Hematopoietic multipotent progenitor cell (in vitro differentiated cells): ENCODE results near the gene THY1. TPM values are rescaled to one million over a fixed set of nuclear protein-coding genes. Genes with fewer than 3 reads are reported as not detected.

Source experiments
- DNase-seq, 3 donors: peaks; one replicate each; pipeline ENCODE4 v3.0.0-alpha.2; 2011 to 2015; ENCODE audit warnings: low read depth in 2 of 3, low spot score in 2 of 3
- small RNA-seq: library from RNA; depleted of rRNA; stranded (forward); fragments of <200 nt; gene quantifications from one replicate; pipeline ENCODE3, GENCODE V24; 2012
- total RNA-seq: library from RNA; depleted of rRNA; stranded (reverse); fragments of >200 nt; gene quantifications from one replicate; pipeline ENCODE4 v1.2.3, GENCODE V29; 2012

The THY1 gene
- total RNA-seq, 1 donor, result 2.2 TPM

DNA sequence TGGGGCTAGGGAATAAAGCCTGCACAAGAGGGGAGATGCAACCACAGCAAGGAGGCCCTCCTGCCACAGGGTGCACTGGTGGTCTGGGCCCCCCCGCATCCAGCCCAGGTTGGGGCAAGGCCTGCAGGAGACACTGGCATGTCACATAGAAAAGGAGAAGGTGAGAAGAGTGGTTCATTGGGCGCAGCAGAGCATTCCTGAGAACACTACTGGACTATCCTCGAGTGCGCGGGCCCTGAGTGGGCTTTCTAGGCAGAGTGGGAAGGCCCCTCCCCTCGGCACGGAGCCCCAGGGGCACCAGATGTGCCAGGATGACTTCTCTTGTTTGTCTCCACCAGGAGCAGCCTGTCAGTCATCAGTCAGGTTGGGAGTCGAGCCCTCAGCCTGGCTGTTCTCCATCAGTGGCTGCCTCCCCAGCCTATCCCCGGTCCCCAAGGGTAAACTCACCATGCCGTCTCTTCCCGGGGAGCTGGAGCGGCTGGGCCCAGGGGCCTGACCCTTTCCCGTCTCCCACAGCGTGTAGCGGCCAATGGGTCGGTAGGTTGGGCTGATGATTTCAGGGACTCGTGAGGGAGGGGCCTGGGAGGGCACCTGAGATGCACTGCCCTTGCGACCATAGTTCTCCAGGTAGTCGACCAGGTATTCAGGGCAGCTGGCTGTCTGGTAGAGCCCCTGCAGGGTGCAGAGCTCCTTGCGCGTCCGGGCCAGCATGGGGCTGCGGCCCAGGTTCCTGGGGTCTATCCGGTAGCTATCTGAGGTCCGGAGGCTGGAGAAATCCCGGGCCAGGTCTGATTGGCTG, 50.5 kb downstream of the THY1 start:
- no peak for DNase-seq

DNA sequence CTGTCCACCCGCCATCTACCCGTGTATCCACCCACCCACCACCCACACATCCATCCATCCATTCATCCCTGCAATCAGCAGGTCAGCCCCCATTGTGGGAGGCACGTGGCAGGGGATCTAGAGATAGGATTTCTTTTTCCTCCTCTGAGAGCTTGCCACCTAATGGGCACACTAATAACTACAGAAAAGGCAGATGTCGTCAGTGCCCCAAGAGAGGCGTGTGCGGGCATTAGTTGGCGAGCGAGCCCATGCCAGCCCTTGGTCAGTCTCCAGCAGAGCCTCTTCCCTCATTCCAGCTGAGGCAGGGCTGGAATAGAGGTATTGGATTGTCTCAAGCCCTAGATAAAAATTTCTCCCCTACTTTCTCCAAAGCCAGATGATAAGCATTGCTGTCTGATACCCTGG, 51.2 kb downstream of the THY1 start:
- DNase-seq, result peak in 1 of 3 donors; percentile 39

DNA sequence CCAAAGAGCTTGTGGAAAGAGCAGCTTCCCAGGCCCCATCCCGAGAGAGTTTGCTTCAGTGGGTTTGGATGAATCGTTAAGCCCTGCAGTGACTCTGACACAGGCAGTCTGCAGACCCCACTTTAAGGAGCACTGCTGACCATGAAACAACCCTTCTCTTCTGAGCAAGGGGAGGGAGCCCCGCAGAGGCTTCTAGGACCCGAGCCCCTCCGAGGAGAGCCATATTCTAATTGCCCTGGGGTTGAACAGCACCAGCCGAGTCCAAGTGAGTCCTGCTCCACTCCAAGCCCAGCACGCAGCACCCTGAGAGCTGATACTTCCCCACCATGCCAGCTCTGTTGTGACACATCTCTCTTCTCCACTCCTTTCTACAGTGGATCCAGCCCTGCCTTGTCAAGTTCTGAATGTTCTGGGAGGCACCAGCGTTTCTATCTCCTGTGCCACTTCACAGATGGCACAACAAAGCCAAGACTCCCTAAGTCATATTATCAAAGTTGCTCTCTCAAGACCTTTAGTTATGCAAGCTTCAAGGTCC, 51.8 kb downstream of the THY1 start:
- no peak for DNase-seq

DNA sequence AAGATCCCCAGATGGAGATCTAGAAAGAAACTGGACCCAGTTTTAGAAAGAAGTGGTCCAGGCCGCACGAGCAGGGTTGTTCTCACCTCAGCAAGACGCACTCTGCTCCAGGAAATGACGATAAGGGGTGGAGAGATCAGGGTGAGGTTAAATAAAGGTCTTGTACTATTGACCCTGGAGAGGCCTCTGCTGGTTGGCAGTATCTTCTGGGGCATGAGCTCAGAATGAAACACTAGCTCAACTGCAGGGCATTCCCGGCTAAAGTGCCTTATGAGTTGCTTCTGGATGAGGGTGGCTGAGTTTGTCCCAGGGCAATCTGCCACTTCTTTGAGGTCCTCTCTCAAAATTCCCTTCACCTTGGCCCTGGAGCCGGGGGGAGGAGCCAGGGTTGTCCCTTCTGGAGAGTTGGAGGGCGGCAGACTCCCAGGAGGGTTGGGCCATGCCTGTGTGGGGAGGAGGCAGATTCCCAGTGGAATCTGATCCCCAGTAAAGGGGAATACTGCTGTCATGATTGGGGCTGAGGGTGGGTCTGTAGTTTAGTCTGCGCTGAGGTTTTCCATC, 52.4 kb downstream of the THY1 start:
- DNase-seq, result no peak

DNA sequence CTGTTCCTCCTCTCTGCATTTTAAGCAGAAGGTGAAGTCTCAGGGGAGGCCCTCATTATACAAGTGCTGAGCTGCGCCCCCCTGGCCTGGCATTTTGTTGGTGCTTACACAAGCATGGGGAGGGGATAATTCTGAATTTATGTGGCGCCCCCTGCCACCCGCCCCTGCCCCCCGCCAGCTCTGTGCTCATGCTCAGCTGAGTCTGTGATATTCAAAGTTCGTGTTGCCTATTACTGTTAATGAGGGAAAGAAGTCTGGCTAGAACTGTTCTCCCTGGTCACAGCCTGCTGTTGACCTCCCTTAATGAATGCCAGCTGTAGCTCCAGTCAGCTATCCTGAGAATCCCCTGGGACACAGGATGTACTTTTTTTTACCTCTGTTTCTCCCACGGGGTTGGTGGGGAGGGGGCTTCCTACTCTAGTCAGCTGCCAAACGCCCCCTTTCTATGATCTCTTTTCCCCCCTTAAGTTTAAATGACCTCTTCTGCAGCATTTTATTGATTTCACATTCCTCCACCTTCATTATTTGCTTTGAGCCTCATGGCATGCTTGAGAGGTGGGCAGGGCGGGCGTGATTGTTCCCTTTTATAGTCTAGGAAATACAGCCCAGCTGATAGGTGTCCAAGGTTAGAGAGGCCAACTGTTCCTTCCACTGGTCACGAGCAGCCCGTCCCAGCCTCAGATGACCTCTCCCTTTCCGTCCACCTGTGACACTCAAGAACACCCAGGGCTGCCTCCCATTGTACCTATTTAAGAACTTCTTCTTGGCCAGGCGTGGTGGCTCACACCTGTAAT, 53.6 kb downstream of the THY1 start:
- no peak for DNase-seq

DNA sequence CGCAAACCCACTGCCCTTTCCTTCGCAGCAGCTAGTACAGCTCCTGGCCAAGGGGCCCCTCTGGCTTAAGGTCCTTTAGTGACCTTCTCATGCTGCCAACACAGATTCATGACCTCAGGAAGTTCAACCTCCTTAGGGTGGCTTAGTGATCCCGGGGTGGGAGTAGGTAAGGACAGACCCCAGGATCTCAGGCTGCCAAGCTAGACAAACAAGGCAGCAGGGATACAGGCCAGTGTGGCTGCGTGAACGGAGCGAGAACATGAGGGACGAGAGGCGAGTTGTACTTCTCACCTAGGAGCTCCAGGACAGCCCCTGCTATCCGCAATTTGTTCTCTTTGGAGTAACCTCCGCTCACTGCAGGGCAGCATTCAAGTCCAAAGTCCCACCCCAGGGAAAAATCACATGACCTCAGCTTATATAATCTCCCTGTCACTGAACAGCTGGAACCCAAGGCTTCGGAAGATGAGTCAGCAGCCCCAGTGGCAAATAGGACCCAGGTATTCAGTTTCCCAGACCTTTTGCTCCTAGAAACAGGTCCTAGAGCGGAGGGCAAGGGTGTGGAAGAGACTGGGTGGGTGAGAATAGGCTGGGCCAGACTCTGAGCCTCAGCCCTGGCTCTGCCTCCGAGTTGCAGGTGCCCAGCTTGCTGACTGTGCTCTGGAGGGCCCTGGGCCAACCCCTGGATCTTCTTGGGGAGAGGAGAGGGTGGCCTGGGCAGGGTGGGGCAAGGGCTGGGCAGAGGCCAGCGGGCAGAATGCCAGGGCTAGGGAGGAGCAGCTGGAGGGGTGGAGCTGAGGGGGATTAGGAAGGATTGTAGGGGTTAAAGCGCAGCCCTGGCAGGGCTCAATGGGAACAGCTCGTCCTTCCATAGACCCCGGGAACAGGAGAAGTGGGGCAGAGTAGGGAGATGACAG, 54.6 kb downstream of the THY1 start:
- no peak for DNase-seq

DNA sequence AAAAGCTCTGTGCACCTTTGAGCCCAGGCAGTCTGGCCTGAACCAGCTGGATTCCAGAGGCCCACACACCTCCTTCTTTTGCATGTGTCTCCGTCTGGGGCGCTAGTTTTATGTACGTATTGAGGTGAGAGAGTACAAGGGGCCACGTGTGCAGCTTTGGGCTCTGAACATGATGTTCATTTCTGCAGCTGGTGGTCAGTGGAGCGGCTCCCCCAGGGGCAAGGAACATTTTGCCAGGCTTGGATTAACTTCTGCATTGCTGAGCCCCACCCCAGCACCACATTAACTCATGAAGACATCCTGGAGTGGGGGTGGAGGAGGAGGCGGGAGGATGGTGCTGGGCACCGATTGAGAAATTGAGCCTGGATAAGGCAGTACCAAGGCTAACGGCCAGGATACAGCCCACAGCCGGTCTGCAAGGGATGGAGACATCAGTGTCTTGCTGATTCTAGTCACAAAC, 55.3 kb downstream of the THY1 start:
- DNase-seq, result no peak

Small RNAs within 50 kb of the gene (small RNA-seq; reads per million reads assigned to genes)
- not detected for gene AP003396.4

Other genes starting within 250 kb of the THY1 start
- 0.81 TPM for gene NHERF4, start 237.7 kb downstream of the THY1 start, total RNA-seq
- gene CBL, start 216.8 kb downstream of the THY1 start, total RNA-seq, result 7.8 TPM
- 1.3 TPM for gene MCAM, start 106.0 kb downstream of the THY1 start, total RNA-seq
- 9.4 TPM for gene RNF26, start 88.6 kb downstream of the THY1 start, total RNA-seq
- gene C1QTNF5, start 82.3 kb downstream of the THY1 start, total RNA-seq, result under 0.01 TPM
- gene MFRP, start 76.5 kb downstream of the THY1 start, total RNA-seq, result not detected
- gene USP2, start 41.5 kb downstream of the THY1 start, total RNA-seq, result 0.54 TPM